ENCODE results near the gene RPS5.
"Not testable (repeated sequence)": the region's sequence is repeated elsewhere in the genome, so short reads cannot be mapped to it uniquely, and the experiment has no call there.

The RPS5 gene

DNA sequence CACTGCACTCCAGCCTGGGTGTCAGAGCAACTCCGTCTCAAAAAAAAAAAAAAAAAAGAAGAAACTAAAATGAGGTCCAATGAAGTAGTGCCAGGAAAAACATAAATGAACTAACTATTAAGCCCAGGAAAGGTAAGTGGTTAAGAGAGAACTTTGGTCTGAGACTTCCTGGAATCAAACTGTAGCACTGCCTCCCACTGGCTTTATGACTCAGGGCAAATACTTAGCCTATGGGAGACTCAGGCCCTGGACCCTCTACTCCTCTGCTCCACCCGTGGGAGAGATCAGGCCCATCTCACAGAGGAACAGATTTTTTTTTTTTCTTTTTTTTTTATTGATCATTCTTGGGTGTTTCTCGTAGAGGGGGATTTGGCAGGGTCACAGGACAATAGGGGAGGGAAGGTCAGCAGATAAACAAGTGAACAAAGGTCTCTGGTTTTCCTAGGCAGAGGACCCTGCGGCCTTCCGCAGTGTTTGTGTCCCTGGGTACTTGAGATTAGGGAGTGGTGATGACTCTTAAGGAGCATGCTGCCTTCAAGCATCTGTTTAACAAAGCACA is 16.9 kb downstream of the RPS5 start:
- H3K36me3 ChIP-seq (ENCODE audit: control insufficient read depth, low read depth, low read length); H3K9ac ChIP-seq (ENCODE audit: low read length); H3K27ac ChIP-seq (ENCODE audit: low read length); H3K27me3 ChIP-seq (ENCODE audit: control insufficient read depth, insufficient read depth, low read length); H3K9me3 ChIP-seq (ENCODE audit: control insufficient read depth, low read depth, low read length); H3K4me3 ChIP-seq (ENCODE audit: low read length): not testable (repeated sequence)
- H3K4me1 ChIP-seq (ENCODE audit: control insufficient read depth, low read depth, low read length) = peaks cover 12% of the 10 kb centered on the region

DNA sequence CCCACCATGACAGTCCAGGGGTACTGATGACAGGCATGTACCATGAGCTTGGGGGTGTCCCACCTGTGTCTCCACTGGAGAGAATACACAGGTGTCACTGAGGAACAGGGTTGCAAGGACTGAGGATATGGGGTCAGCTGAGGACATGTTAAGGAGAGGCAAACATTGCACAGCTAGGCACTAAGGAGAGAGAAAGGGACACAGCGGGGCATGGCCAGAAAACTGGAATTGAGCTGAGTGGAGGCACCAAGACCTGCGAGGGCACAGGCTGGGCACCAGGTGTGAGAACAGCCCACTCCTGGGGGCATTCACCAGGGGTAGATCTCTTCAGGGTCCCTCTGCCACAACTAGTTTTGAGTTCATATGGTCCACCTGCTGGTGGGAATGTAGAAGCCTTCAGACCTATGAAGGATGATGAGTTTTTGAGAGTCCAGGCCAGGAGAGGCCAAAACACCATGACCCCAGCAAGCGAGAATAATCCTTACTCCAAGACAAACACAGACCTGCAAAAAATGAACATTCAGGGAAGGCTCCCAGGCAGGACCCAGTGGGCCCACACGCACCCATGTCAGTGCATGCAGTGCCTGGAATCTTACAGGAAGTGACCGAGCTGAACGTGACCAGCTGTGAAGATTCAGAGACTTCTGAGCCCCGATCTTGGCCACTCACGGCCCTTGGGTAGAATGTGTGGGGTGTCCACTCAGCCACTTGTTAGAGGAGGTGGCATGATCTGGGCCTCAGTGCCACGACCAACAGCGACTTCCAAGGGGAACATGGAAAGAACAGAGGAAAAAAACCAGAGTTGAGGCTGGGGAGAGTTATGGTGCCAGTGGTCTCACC is 20.0 kb downstream of the RPS5 start:
- no peaks in the 10 kb centered on the region for H3K9me3 ChIP-seq (ENCODE audit: control insufficient read depth, low read depth, low read length)
- no peak overlapping the region for H3K9ac ChIP-seq (ENCODE audit: low read length)
- no peak overlapping the region for H3K27ac ChIP-seq (ENCODE audit: low read length)
- peaks cover 4% of the 10 kb centered on the region for H3K4me1 ChIP-seq (ENCODE audit: control insufficient read depth, low read depth, low read length)
- H3K36me3 ChIP-seq (ENCODE audit: control insufficient read depth, low read depth, low read length) = no peaks in the 10 kb centered on the region
- peaks cover 6% of the 10 kb centered on the region for H3K27me3 ChIP-seq (ENCODE audit: control insufficient read depth, insufficient read depth, low read length)
- peak overlapping the region; percentile 85 for H3K4me3 ChIP-seq (ENCODE audit: low read length)

DNA sequence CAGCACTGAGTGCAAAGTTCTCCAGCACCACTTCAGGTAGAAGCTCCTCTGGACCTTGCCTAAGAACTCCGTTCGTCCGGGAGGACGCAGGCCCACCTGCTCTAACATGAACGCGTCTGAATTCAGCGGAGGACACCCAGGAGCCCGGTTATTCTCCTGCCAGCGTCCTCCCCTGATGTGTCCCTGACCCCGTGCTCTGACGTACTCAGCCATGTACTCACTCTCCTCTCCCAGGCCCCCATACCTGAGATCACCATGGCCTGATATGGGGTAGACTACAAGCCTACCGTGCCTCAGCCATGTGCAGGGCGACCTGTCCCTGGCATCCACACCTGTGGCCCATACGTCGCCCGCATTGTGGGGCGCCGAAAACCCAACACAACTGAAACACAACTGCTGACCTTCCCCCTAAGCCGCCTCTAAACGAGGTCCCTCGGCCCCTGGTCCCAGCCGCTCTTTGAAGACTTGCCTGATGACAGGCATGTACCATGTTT is 20.6 kb downstream of the RPS5 start:
- Histone ChIP-seq H3K9ac (ENCODE audit: low read length) (peak overlapping the region; percentile 84), H3K4me3 (ENCODE audit: low read length) (peak overlapping the region; percentile 85), H3K4me1 (ENCODE audit: control insufficient read depth, low read depth, low read length) (peaks cover 4% of the 10 kb centered on the region), H3K36me3 (ENCODE audit: control insufficient read depth, low read depth, low read length) (no peaks in the 10 kb centered on the region), H3K27me3 (ENCODE audit: control insufficient read depth, insufficient read depth, low read length) (peaks cover 6% of the 10 kb centered on the region), H3K9me3 (ENCODE audit: control insufficient read depth, low read depth, low read length) (no peaks in the 10 kb centered on the region), H3K27ac (ENCODE audit: low read length) (peak overlapping the region; percentile 49)

DNA sequence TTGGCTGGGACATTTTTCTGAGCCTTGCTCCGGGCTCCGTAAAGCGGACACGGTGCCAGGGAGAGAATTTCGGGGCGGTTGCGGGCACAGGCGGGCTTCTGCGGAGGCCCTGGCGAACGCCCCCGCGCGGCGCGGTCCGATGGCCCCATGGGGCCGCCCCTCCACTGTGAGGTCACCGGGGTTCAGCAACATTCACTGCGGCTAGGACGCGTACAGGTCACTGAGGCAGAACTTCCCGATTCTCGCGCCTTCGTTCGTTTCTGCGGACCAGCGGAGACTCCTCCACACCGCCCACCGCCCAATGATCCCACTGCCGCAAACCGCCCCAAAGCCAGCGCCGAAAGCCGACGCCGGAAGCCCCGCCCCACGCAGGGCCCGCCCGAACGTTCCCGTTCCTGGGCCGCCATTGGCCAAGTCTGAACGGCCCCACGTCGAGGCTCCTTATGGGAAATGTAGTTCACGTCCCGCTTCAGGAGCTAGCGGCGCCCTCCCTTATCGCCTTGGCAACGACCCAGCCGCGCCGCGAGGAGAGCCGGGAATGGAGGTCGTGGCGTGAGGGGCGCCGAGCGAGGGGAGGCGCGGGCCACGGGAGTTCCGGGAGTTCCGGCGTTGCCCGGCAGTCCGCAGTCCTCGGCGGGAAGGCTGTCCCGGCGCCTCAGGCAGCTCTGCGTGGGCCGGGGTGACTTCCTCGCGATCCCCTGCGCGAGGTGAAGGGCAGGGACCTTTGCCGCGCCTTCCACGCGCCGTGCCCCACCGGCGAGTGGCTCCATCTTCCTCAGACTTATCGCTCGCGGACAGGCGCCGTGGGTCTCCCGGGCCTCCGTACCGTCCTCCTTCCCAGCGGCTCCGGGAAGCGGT is 21.3 kb downstream of the RPS5 start, which contains the start of gene ZNF584:
Gene ZNF584 (plus strand): TSS at position 498 of the 858 bp plus-strand sequence. CDS start 499 bp downstream, outside the sequence.
- Histone ChIP-seq H3K9me3 (ENCODE audit: control insufficient read depth, low read depth, low read length) (no peaks in the 10 kb centered on the region), H3K27ac (ENCODE audit: low read length) (peak within 1 kb of the TSS; percentile 49), H3K27me3 (ENCODE audit: control insufficient read depth, insufficient read depth, low read length) (peaks cover 6% of the 10 kb centered on the region), H3K4me1 (ENCODE audit: control insufficient read depth, low read depth, low read length) (peaks cover 4% of the 10 kb centered on the region), H3K4me3 (ENCODE audit: low read length) (peak within 1 kb of the TSS; percentile 85), H3K9ac (ENCODE audit: low read length) (peak within 1 kb of the TSS; percentile 84), H3K36me3 (ENCODE audit: control insufficient read depth, low read depth, low read length) (no peaks in the 10 kb centered on the region)

DNA sequence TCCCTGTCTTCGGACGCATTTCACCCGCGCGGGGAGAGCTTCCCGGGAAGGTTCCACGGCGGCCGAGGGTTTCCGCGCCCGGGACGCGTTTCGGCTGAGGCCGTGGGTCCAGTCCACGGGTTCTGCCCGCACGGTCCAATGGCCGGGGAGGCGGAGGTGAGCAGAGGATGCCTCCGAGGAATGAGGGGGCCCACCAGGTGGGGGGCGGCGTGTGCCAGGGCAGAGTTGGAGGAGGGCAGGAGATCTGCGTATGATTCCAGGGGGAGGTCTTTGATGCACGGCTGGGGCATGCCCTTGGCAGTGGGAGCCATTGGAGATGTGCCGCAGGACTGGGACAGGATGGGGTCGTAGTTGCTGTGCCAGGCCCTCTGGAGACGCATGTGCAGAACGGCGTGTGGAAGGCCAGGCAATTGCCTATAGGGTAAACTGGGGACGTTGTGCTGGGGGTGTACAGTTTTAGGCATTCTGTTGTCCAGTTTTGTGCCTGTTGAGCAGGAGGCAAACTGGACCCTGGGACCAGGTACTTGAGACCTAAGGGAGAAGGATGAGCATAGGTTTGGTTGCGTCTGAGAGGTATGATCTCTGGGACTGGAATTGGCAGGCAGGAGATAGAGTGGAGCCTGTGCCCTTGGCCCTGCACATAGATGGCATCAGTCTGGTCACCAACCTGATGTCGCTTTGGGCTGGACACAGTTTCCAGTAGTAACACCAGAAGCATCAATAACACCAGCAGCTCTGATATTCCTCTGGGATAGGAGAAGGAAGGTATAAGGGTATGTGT is 22.1 kb downstream of the RPS5 start:
- Histone ChIP-seq H3K4me1 (ENCODE audit: control insufficient read depth, low read depth, low read length) (peaks cover 4% of the 10 kb centered on the region), H3K9ac (ENCODE audit: low read length) (peak overlapping the region; percentile 20), H3K27ac (ENCODE audit: low read length) (no peak overlapping the region), H3K9me3 (ENCODE audit: control insufficient read depth, low read depth, low read length) (no peaks in the 10 kb centered on the region), H3K27me3 (ENCODE audit: control insufficient read depth, insufficient read depth, low read length) (peaks cover 6% of the 10 kb centered on the region), H3K4me3 (ENCODE audit: low read length) (peak overlapping the region; percentile 85), H3K36me3 (ENCODE audit: control insufficient read depth, low read depth, low read length) (no peaks in the 10 kb centered on the region)

DNA sequence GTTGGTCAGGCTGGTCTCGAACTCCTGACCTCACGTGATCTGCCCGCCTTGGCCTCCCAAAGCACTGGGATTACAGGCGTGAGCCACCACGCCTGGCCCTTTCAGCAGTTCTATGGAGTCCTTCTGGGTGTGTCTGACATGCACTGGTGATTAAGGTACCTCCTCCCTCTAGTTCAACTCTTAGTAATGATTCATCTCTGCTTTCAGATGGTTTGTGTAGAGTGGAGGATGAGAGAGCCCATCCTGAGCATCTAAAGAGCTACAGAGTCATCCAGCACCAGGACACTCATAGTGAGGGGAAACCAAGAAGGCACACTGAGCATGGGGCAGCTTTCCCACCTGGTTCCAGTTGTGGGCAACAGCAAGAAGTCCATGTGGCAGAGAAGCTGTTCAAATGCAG is 29.5 kb downstream of the RPS5 start:
- Histone ChIP-seq H3K36me3 (ENCODE audit: control insufficient read depth, low read depth, low read length) (peaks cover 9% of the 10 kb centered on the region), H3K9me3 (ENCODE audit: control insufficient read depth, low read depth, low read length) (no peaks in the 10 kb centered on the region), H3K9ac (ENCODE audit: low read length) (no peak overlapping the region), H3K27ac (ENCODE audit: low read length) (no peak overlapping the region), H3K4me3 (ENCODE audit: low read length) (no peak overlapping the region), H3K27me3 (ENCODE audit: control insufficient read depth, insufficient read depth, low read length) (no peaks in the 10 kb centered on the region), H3K4me1 (ENCODE audit: control insufficient read depth, low read depth, low read length) (no peaks in the 10 kb centered on the region)

DNA sequence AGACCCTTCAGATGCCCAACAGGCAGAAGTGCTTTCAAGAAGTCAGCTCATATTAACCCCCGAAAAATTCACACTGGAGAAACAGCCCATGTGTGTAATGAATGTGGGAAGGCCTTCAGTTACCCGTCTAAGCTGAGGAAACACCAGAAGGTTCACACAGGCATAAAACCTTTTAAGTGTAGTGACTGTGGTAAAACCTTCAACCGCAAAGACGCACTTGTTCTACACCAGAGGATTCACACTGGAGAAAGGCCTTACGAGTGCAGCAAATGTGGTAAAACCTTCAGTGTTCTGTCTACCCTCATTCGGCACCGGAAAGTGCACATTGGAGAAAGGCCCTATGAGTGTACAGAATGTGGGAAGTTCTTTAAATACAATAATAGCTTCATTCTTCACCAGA is 30.0 kb downstream of the RPS5 start:
- Histone ChIP-seq H3K9me3 (ENCODE audit: control insufficient read depth, low read depth, low read length) (no peaks in the 10 kb centered on the region), H3K36me3 (ENCODE audit: control insufficient read depth, low read depth, low read length) (peaks cover 9% of the 10 kb centered on the region), H3K9ac (ENCODE audit: low read length) (no peak overlapping the region), H3K27ac (ENCODE audit: low read length) (no peak overlapping the region), H3K4me1 (ENCODE audit: control insufficient read depth, low read depth, low read length) (no peaks in the 10 kb centered on the region), H3K27me3 (ENCODE audit: control insufficient read depth, insufficient read depth, low read length) (no peaks in the 10 kb centered on the region), H3K4me3 (ENCODE audit: low read length) (no peak overlapping the region)

DNA sequence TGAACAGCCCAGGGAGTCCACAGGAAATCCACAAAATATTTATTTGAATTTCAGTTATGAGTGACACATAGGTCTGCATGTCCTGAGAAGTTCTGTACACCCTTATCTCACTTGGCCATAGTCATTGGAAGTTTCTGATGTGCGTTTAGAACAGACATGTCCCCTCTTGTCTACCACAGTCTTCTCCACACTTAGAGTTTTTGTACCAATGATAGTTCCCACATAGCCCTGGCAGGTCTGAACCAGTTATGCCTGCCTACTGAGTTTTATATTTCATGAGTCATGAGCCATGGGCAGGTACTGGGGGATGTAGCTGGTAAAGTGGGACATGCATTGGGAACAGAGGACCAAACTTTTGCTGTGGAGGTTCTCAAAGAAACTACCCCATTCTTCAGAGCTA is 41.5 kb downstream of the RPS5 start:
- Histone ChIP-seq H3K36me3 (ENCODE audit: control insufficient read depth, low read depth, low read length) (peaks cover 12% of the 10 kb centered on the region), H3K27ac (ENCODE audit: low read length) (no peak overlapping the region), H3K9ac (ENCODE audit: low read length) (no peak overlapping the region), H3K27me3 (ENCODE audit: control insufficient read depth, insufficient read depth, low read length) (no peaks in the 10 kb centered on the region), H3K4me1 (ENCODE audit: control insufficient read depth, low read depth, low read length) (no peaks in the 10 kb centered on the region), H3K9me3 (ENCODE audit: control insufficient read depth, low read depth, low read length) (peaks cover 60% of the 10 kb centered on the region), H3K4me3 (ENCODE audit: low read length) (no peak overlapping the region)

DNA sequence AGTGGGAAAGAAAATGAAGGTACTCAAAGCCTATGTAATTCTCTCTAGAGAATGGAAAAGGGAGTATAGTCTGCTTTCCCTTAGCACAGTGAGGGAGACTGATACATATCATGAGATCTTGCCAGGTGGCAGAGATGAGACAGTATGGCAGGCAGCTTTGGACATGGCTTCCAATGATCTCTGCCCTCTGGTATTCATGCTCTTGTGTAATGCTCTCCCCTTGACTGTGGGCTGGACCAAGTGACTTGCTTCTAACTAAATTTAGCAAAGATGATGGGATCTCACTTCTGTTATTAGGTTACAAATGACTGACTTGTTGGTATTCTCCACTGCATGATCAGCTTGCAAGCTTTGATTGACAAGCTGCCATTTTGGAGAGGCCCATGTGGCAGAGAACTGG is 42.7 kb downstream of the RPS5 start:
- Histone ChIP-seq H3K9me3 (ENCODE audit: control insufficient read depth, low read depth, low read length) (peaks cover 71% of the 10 kb centered on the region), H3K4me3 (ENCODE audit: low read length) (no peak overlapping the region), H3K27me3 (ENCODE audit: control insufficient read depth, insufficient read depth, low read length) (no peaks in the 10 kb centered on the region), H3K36me3 (ENCODE audit: control insufficient read depth, low read depth, low read length) (peaks cover 23% of the 10 kb centered on the region), H3K9ac (ENCODE audit: low read length) (no peak overlapping the region), H3K27ac (ENCODE audit: low read length) (no peak overlapping the region), H3K4me1 (ENCODE audit: control insufficient read depth, low read depth, low read length) (no peaks in the 10 kb centered on the region)

DNA sequence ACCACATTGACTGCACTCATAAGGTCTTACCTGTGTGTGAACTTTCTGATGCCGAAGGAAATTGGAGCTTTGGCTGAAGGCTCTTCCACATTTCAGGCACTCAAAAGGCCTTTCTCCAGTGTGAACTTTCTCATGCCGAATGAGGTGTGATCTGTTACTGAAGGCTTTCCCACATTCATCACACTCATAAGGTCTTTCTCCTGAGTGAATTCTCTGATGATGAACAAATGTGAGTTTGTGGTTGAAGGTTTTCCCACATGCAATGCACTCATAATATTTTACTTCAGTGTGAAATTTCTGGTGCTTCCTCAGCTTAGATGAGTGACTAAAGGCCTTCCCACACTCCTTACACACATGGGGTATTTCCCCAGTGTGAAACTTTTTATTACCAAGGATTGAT is 47.1 kb downstream of the RPS5 start:
- peaks cover 38% of the 10 kb centered on the region for H3K36me3 ChIP-seq (ENCODE audit: control insufficient read depth, low read depth, low read length)

More for the DNA sequence above, 47.1 kb downstream of the RPS5 start:
- Histone ChIP-seq H3K4me3 (ENCODE audit: low read length) (peak overlapping the region; percentile 2), H3K27me3 (ENCODE audit: control insufficient read depth, insufficient read depth, low read length) (no peaks in the 10 kb centered on the region), H3K9me3 (ENCODE audit: control insufficient read depth, low read depth, low read length) (peaks cover 65% of the 10 kb centered on the region), H3K4me1 (ENCODE audit: control insufficient read depth, low read depth, low read length) (peaks cover under 1% of the 10 kb centered on the region), H3K27ac (ENCODE audit: low read length) (no peak overlapping the region), H3K9ac (ENCODE audit: low read length) (no peak overlapping the region)

Measured in iPS-18a (cell line).